ENCODE data around the gene IFIT1. TPM values are rescaled to one million over a fixed set of nuclear protein-coding genes. Genes with fewer than 3 reads are reported as not detected.
A peak's percentile ranks its signal among the peaks of the same experiment; 100 is the strongest.

The IFIT1 gene
- total and polyA plus RNA-seq, 2 experiments from 2014 or later: 8.2 to 14.7 TPM

DNA sequence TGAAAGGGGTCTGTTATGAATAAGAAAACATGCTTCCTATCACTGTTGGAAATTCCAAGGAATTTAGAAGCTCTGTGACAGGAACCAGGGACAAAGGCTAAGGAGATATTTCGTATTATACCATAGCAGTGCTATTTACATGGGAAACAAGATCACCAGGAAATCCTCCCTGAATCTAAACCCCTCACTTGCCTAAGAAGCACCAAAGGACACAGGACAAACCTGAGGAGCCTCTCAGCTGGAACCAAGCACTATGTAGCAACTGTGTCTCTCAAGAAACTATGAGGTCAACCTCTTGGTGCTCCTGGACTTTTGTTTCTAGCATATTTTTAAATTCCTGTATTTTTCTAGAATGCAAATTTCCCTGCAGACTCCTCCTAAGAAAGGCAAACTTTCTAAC is 35.3 kb upstream of the IFIT1 start:
- no peak overlapping the region for H2AFZ ChIP-seq
- no peak overlapping the region for H3K4me3 ChIP-seq
- H3K79me2 ChIP-seq: no peaks in the 10 kb centered on the region
- H3K4me1 ChIP-seq (ENCODE audit: insufficient read depth): peaks cover 16% of the 10 kb centered on the region
- H3K27me3 ChIP-seq: no peaks in the 10 kb centered on the region
- no peak overlapping the region for H3K27ac ChIP-seq
- no peaks in the 10 kb centered on the region for H4K20me1 ChIP-seq (ENCODE audit: insufficient read depth, poor library complexity, severe bottlenecking)
- no peaks in the 10 kb centered on the region for H3K9me2 ChIP-seq (replicated peaks; ENCODE audit: insufficient read depth)
- no peak overlapping the region for H3K4me2 ChIP-seq
- TF ChIP-seq CTCF (IDR thresholded peaks at IDR 0.05; ENCODE audit: poor library complexity) (no peak), EZH2phosphoT487 (IDR thresholded peaks at IDR 0.05; ENCODE audit: low read depth, severe bottlenecking, unreplicated experiment) (no peak), EZH2 (IDR thresholded peaks at IDR 0.05; ENCODE audit: borderline replicate concordance) (no peak)
- no peaks in the 10 kb centered on the region for H3K9me3 ChIP-seq (ENCODE audit: low read depth)
- no peaks in the 10 kb centered on the region for H3K36me3 ChIP-seq (replicated peaks; ENCODE audit: insufficient read depth, low read depth)
- WGBS (ENCODE audit: low lambda C conversion rate, missing lambda C conversion rate): 44% methylated on average over 1 of the region's 1 CpG
- no peak for DNase-seq (ENCODE audit: low spot score)

GRCh38 chr10:89357975-89358374 is 34.4 kb upstream of the IFIT1 start:
- Histone ChIP-seq H3K36me3 (replicated peaks; ENCODE audit: insufficient read depth, low read depth) (no peaks in the 10 kb centered on the region), H3K4me2 (no peak overlapping the region), H3K9me2 (replicated peaks; ENCODE audit: insufficient read depth) (no peaks in the 10 kb centered on the region), H3K9me3 (ENCODE audit: low read depth) (no peaks in the 10 kb centered on the region), H3K27ac (no peak overlapping the region), H2AFZ (no peak overlapping the region), H3K4me1 (ENCODE audit: insufficient read depth) (peaks cover 10% of the 10 kb centered on the region), H3K79me2 (no peaks in the 10 kb centered on the region), H3K27me3 (no peaks in the 10 kb centered on the region), H4K20me1 (ENCODE audit: insufficient read depth, poor library complexity, severe bottlenecking) (no peaks in the 10 kb centered on the region), H3K4me3 (no peak overlapping the region)
- no peak for DNase-seq (ENCODE audit: low spot score)
- WGBS (ENCODE audit: low lambda C conversion rate, missing lambda C conversion rate): 92% methylated on average over 2 of the region's 2 CpGs
- TF ChIP-seq CTCF (IDR thresholded peaks at IDR 0.05; ENCODE audit: poor library complexity): no peak
- no peak for TF ChIP-seq EZH2phosphoT487 (IDR thresholded peaks at IDR 0.05; ENCODE audit: low read depth, severe bottlenecking, unreplicated experiment)
- no peak for TF ChIP-seq EZH2 (IDR thresholded peaks at IDR 0.05; ENCODE audit: borderline replicate concordance)

GRCh38 chr10:89360157-89360556 is 32.3 kb upstream of the IFIT1 start:
- Histone ChIP-seq H3K9me3 (ENCODE audit: low read depth) (no peaks in the 10 kb centered on the region), H3K9me2 (replicated peaks; ENCODE audit: insufficient read depth) (no peaks in the 10 kb centered on the region), H3K36me3 (replicated peaks; ENCODE audit: insufficient read depth, low read depth) (no peaks in the 10 kb centered on the region), H3K4me2 (no peak overlapping the region), H4K20me1 (ENCODE audit: insufficient read depth, poor library complexity, severe bottlenecking) (no peaks in the 10 kb centered on the region), H3K4me3 (no peak overlapping the region), H3K4me1 (ENCODE audit: insufficient read depth) (peaks cover 9% of the 10 kb centered on the region), H2AFZ (no peak overlapping the region), H3K27me3 (no peaks in the 10 kb centered on the region), H3K27ac (peak overlapping the region; percentile 51), H3K79me2 (no peaks in the 10 kb centered on the region)
- TF ChIP-seq EZH2phosphoT487 (IDR thresholded peaks at IDR 0.05; ENCODE audit: low read depth, severe bottlenecking, unreplicated experiment) (no peak), CTCF (IDR thresholded peaks at IDR 0.05; ENCODE audit: poor library complexity) (no peak), EZH2 (IDR thresholded peaks at IDR 0.05; ENCODE audit: borderline replicate concordance) (no peak)
- DNase-seq (ENCODE audit: low spot score): no peak

- Histone ChIP-seq H3K9me3 (ENCODE audit: low read depth) (no peaks in the 10 kb centered on the region), H3K4me1 (ENCODE audit: insufficient read depth) (peaks cover 17% of the 10 kb centered on the region), H3K36me3 (replicated peaks; ENCODE audit: insufficient read depth, low read depth) (no peaks in the 10 kb centered on the region), H2AFZ (no peak overlapping the region), H3K27me3 (no peaks in the 10 kb centered on the region), H3K4me2 (no peak overlapping the region), H3K9me2 (replicated peaks; ENCODE audit: insufficient read depth) (no peaks in the 10 kb centered on the region), H4K20me1 (ENCODE audit: insufficient read depth, poor library complexity, severe bottlenecking) (no peaks in the 10 kb centered on the region), H3K27ac (peak overlapping the region; percentile 31), H3K4me3 (no peak overlapping the region), H3K79me2 (no peaks in the 10 kb centered on the region)
- no peak for DNase-seq (ENCODE audit: low spot score)
- TF ChIP-seq EZH2 (IDR thresholded peaks at IDR 0.05; ENCODE audit: borderline replicate concordance) (no peak), CTCF (IDR thresholded peaks at IDR 0.05; ENCODE audit: poor library complexity) (no peak), EZH2phosphoT487 (IDR thresholded peaks at IDR 0.05; ENCODE audit: low read depth, severe bottlenecking, unreplicated experiment) (no peak)
These were observed 29.5 kb upstream of the IFIT1 start for GRCh38 chr10:89362929-89363328.

Data from hepatocyte (in vitro differentiated cells).